Peyer's patch (tissue), 4 donors: ENCODE measurements around the gene PAK2.

Source experiments
- CTCF ChIP-seq, 6 experiments: fragments of 450-650 bp in 4 of 6; fragments of 200-600 bp in 2 of 6; sonication (generic) in 1 of 6; IDR thresholded peaks; one replicate each; pipeline ENCODE4 v1.5.1; 2017 to 2019; ENCODE audit warnings: antibody characterized with exemption in 6 of 6, mild to moderate bottlenecking in 3 of 6, moderate library complexity in 1 of 6
- POLR2A ChIP-seq, 2 donors: fragments of 450-650 bp; IDR thresholded peaks; one replicate each; pipeline ENCODE4 v1.5.1; 2017; ENCODE audit warnings: antibody characterized with exemption in 2 of 2, mild to moderate bottlenecking in 2 of 2, moderate library complexity in 2 of 2

DNA sequence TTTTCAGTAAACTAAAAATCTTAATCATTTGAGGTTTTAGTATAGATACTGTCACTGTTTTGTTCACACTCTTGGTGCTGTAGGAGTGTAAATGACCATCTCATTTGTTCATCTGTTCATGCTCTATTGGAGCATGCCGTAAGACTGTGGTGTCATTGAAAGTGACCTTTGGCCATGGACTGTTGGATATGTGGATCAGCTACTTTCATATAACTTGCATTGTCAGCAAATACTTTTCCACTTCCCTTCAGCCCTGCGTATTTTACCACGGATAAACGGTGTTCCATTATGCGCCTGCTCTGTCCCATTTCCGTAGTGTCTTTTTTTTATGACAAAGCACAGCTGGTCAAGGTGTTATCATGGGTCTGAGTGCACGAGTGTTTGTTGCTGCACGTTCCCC lies 95.4 kb downstream of the PAK2 start:
- no peak for TF ChIP-seq CTCF (IDR thresholded peaks at IDR 0.05)
- no peak for TF ChIP-seq POLR2A (IDR thresholded peaks at IDR 0.05)
